HepG2 (cell line): Measurements from ENCODE around the gene APOC3. TPM values are rescaled to one million over a fixed set of nuclear protein-coding genes. Genes with fewer than 3 reads are reported as not detected.

Source experiments
- ARNT2 ChIP-seq: sonication (generic); formaldehyde crosslinking; IDR thresholded peaks from 2 replicates; pipeline ENCODE4 v1.8.0; 2022; ENCODE audit warnings: mild to moderate bottlenecking, low read depth, missing genetic modification reagents, moderate library complexity
- CHD2 ChIP-seq: IDR thresholded peaks from 2 replicates; pipeline ENCODE4 v1.6.1; 2011; ENCODE audit warnings: low read depth, low read length, improper control_type of control experiment
- ELF3 ChIP-seq: IDR thresholded peaks from 2 replicates; pipeline ENCODE4 v1.6.1; 2016; ENCODE audit warnings: missing genetic modification reagents, missing compliant biosample characterization
- KLF6 ChIP-seq: IDR thresholded peaks from 2 replicates; pipeline ENCODE4 v1.8.0; 2016; ENCODE audit warnings: missing biosample characterization, missing genetic modification reagents
- SIX1 ChIP-seq: sonication (generic); formaldehyde crosslinking; IDR thresholded peaks from 2 replicates; pipeline ENCODE4 v1.4.0; 2020; ENCODE audit warnings: missing genetic modification reagents, borderline replicate concordance
- SRY ChIP-seq: sonication (generic); formaldehyde crosslinking; IDR thresholded peaks from 2 replicates; pipeline ENCODE4 v1.8.0; 2022; ENCODE audit warnings: mild to moderate bottlenecking, missing genetic modification reagents
- TEAD2 ChIP-seq: sonication (generic); formaldehyde crosslinking; IDR thresholded peaks from 2 replicates; pipeline ENCODE4 v1.9.0; 2021; ENCODE audit warnings: missing genetic modification reagents
- ZNF543 ChIP-seq: sonication (generic); formaldehyde crosslinking; IDR thresholded peaks from 2 replicates; pipeline ENCODE4 v1.4.0; 2020; ENCODE audit warnings: mild to moderate bottlenecking, missing genetic modification reagents
- ZSCAN29 ChIP-seq: sonication (generic); formaldehyde crosslinking; conservative IDR thresholded peaks from 2 replicates; pipeline ENCODE4 v1.4.0; 2020; ENCODE audit warnings: mild to moderate bottlenecking, missing genetic modification reagents
- polyA plus RNA-seq, 8 experiments: library from polyadenylated mRNA; depleted of rRNA in 3 of 8; stranded (reverse) in 7 of 8; unstranded in 1 of 8; fragments of >200 nt; fragmentation: Illumina TruSeq in 4 of 8; extraction: Trizol in 4 of 8; gene quantifications; 2 replicates each; pipeline versions ENCODE4 v1.2.1 to v1.2.3, GENCODE V29; 2011 to 2016; ENCODE audit warnings: low read depth in 4 of 8, missing spikeins in 1 of 8, mixed read lengths in 1 of 8; ENCODE audit not compliant: insufficient read depth in 1 of 8
- total RNA-seq, 5 experiments: library from RNA; depleted of rRNA; stranded (reverse); fragments of >200 nt; fragmentation: Illumina TruSeq; extraction: Trizol; gene quantifications; 2 replicates each; pipeline ENCODE4 v1.2.3, GENCODE V29; 2016; ENCODE audit warnings: low read depth in 1 of 5
- TF ChIP-seq, protein P1 (sequence below): sonication (generic); formaldehyde crosslinking; IDR thresholded peaks from 2 replicates; pipeline ENCODE4 v1.4.0; 2020; ENCODE audit warnings: low read depth, mild to moderate bottlenecking, missing genetic modification reagents
- TF ChIP-seq, protein P2 (sequence below): sonication (generic); formaldehyde crosslinking; IDR thresholded peaks from 2 replicates; pipeline ENCODE4 v1.5.0; 2020; ENCODE audit warnings: missing genetic modification reagents
- TF ChIP-seq, protein P3 (sequence below): sonication (generic); formaldehyde crosslinking; conservative IDR thresholded peaks from 2 replicates; pipeline ENCODE4 v1.8.0; 2022; ENCODE audit warnings: low read depth, missing genetic modification reagents
- TF ChIP-seq, protein P4 (sequence below): sonication (generic); formaldehyde crosslinking; IDR thresholded peaks from 2 replicates; pipeline ENCODE4 v1.5.0; 2020; ENCODE audit warnings: missing genetic modification reagents
- TF ChIP-seq, protein P5 (sequence below): sonication (generic); formaldehyde crosslinking; IDR thresholded peaks from 2 replicates; pipeline ENCODE4 v1.9.0; 2021; ENCODE audit warnings: missing genetic modification reagents, borderline replicate concordance
- TF ChIP-seq, protein P6 (sequence below): sonication (generic); formaldehyde crosslinking; IDR thresholded peaks from 2 replicates; pipeline ENCODE4 v1.5.1; 2020; ENCODE audit warnings: mild to moderate bottlenecking, missing genetic modification reagents, moderate library complexity

Gene APOC3
- total and polyA plus RNA-seq, 2 of the 13 experiments (the other 11 are each of a cell fraction or from before 2014, with no cell fraction given), result 314 to 687 TPM

DNA sequence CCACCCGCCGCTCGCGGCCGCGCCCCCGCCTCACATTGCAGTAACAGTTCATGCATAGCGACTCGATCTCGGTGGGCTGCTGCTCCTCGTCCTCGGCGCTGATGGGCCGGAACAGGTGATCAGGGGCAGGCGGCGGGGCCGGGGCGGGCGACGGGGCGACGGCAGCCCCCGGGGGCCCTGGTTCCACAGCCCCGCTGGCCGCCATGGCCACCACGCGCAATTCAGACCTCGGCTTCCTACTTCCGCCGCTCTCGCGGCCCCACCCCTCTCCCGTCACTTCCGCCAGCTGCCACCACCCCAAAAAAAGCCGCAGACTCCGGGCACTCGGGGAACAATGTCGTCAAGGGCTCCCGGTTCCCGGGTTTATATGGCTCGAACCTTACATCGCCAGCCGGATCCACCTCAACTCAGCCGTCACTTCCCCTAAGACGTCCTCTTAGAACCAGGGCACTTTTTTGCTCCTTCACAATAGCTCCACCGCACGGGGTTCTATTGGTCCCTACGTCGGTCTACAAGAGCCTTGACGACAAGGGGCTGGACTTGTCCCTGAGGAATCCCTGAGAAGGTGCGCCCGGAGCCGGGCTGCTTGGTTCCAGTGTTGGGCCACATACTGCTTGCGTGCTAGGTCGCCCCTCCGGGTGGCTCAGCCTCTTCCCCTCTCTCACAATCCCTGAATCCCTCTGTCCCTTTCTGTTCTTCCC is 41.8 kb upstream of the APOC3 start, which contains the start of gene ZPR1 (continued):
- TF ChIP-seq, protein P1, sequence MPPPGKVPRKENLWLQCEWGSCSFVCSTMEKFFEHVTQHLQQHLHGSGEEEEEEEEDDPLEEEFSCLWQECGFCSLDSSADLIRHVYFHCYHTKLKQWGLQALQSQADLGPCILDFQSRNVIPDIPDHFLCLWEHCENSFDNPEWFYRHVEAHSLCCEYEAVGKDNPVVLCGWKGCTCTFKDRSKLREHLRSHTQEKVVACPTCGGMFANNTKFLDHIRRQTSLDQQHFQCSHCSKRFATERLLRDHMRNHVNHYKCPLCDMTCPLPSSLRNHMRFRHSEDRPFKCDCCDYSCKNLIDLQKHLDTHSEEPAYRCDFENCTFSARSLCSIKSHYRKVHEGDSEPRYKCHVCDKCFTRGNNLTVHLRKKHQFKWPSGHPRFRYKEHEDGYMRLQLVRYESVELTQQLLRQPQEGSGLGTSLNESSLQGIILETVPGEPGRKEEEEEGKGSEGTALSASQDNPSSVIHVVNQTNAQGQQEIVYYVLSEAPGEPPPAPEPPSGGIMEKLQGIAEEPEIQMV, result no peak
- TF ChIP-seq ZSCAN29 (no peak), KLF6 (CRISPR knock-in tag) (peak; percentile 45; the same call in 1 of the 2 replicates), ARNT2 (CRISPR knock-in tag) (no peak), TEAD2 (CRISPR knock-in tag) (no peak), SIX1 (no peak), ELF3 (CRISPR knock-in tag) (peak; percentile 60; the same call in 1 of the 2 replicates), SRY (CRISPR knock-in tag) (no peak), CHD2 (no peak), ZNF543 (no peak)
- TF ChIP-seq, protein P2, sequence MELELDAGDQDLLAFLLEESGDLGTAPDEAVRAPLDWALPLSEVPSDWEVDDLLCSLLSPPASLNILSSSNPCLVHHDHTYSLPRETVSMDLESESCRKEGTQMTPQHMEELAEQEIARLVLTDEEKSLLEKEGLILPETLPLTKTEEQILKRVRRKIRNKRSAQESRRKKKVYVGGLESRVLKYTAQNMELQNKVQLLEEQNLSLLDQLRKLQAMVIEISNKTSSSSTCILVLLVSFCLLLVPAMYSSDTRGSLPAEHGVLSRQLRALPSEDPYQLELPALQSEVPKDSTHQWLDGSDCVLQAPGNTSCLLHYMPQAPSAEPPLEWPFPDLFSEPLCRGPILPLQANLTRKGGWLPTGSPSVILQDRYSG, result no peak
- TF ChIP-seq, protein P3, sequence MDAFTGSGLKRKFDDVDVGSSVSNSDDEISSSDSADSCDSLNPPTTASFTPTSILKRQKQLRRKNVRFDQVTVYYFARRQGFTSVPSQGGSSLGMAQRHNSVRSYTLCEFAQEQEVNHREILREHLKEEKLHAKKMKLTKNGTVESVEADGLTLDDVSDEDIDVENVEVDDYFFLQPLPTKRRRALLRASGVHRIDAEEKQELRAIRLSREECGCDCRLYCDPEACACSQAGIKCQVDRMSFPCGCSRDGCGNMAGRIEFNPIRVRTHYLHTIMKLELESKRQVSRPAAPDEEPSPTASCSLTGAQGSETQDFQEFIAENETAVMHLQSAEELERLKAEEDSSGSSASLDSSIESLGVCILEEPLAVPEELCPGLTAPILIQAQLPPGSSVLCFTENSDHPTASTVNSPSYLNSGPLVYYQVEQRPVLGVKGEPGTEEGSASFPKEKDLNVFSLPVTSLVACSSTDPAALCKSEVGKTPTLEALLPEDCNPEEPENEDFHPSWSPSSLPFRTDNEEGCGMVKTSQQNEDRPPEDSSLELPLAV (CRISPR knock-in tag), result no peak
- TF ChIP-seq, protein P4, sequence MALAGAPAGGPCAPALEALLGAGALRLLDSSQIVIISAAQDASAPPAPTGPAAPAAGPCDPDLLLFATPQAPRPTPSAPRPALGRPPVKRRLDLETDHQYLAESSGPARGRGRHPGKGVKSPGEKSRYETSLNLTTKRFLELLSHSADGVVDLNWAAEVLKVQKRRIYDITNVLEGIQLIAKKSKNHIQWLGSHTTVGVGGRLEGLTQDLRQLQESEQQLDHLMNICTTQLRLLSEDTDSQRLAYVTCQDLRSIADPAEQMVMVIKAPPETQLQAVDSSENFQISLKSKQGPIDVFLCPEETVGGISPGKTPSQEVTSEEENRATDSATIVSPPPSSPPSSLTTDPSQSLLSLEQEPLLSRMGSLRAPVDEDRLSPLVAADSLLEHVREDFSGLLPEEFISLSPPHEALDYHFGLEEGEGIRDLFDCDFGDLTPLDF (CRISPR knock-in tag), result no peak
- TF ChIP-seq, protein P5, sequence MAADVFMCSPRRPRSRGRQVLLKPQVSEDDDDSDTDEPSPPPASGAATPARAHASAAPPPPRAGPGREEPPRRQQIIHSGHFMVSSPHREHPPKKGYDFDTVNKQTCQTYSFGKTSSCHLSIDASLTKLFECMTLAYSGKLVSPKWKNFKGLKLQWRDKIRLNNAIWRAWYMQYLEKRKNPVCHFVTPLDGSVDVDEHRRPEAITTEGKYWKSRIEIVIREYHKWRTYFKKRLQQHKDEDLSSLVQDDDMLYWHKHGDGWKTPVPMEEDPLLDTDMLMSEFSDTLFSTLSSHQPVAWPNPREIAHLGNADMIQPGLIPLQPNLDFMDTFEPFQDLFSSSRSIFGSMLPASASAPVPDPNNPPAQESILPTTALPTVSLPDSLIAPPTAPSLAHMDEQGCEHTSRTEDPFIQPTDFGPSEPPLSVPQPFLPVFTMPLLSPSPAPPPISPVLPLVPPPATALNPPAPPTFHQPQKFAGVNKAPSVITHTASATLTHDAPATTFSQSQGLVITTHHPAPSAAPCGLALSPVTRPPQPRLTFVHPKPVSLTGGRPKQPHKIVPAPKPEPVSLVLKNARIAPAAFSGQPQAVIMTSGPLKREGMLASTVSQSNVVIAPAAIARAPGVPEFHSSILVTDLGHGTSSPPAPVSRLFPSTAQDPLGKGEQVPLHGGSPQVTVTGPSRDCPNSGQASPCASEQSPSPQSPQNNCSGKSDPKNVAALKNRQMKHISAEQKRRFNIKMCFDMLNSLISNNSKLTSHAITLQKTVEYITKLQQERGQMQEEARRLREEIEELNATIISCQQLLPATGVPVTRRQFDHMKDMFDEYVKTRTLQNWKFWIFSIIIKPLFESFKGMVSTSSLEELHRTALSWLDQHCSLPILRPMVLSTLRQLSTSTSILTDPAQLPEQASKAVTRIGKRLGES (CRISPR knock-in tag), result no peak
- TF ChIP-seq, protein P6, sequence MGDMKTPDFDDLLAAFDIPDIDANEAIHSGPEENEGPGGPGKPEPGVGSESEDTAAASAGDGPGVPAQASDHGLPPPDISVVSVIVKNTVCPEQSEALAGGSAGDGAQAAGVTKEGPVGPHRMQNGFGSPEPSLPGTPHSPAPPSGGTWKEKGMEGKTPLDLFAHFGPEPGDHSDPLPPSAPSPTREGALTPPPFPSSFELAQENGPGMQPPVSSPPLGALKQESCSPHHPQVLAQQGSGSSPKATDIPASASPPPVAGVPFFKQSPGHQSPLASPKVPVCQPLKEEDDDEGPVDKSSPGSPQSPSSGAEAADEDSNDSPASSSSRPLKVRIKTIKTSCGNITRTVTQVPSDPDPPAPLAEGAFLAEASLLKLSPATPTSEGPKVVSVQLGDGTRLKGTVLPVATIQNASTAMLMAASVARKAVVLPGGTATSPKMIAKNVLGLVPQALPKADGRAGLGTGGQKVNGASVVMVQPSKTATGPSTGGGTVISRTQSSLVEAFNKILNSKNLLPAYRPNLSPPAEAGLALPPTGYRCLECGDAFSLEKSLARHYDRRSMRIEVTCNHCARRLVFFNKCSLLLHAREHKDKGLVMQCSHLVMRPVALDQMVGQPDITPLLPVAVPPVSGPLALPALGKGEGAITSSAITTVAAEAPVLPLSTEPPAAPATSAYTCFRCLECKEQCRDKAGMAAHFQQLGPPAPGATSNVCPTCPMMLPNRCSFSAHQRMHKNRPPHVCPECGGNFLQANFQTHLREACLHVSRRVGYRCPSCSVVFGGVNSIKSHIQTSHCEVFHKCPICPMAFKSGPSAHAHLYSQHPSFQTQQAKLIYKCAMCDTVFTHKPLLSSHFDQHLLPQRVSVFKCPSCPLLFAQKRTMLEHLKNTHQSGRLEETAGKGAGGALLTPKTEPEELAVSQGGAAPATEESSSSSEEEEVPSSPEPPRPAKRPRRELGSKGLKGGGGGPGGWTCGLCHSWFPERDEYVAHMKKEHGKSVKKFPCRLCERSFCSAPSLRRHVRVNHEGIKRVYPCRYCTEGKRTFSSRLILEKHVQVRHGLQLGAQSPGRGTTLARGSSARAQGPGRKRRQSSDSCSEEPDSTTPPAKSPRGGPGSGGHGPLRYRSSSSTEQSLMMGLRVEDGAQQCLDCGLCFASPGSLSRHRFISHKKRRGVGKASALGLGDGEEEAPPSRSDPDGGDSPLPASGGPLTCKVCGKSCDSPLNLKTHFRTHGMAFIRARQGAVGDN (CRISPR knock-in tag), result peak; percentile 84
